ENCODE measurements around the gene DOCK3. TPM values are rescaled to one million over a fixed set of nuclear protein-coding genes. Genes with fewer than 3 reads are reported as not detected.
"Not testable (repeated sequence)": the region's sequence is repeated elsewhere in the genome, so short reads cannot be mapped to it uniquely, and the experiment has no call there.

The DOCK3 gene
- total RNA-seq, 1 experiment from 2014 or later = 8.3 TPM

DNA sequence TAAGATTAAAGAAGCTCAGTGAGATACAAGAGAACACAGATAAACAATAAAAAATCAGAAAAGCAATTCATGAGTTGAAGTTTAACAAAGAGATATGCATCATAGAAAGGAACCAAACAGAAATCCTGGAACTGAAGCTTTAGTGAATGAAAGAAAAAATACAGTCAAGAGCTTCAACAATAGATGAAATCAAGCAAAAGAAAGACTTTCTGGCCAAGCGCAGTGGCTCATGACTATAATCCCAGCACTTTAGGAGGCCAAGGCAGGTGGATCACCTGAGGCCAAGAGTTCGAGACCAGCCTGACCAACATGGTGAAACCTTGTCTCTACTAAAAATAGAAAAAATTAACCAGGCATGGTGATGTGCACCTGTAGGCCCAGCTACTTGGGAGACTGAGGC is 408.8 kb downstream of the DOCK3 start:
- H3K56ac ChIP-seq (ENCODE audit: insufficient read length, low read depth, low read length) = no peak overlapping the region
- H2BK12ac ChIP-seq (ENCODE audit: insufficient read length, low read depth, low read length) = no peak overlapping the region
- Mint-ChIP-seq H3K4me1 (no peaks in the 10 kb centered on the region), H3K36me3 (ENCODE audit: insufficient read depth in 1 of 3, low read depth in 3 of 3) (peaks cover 37 to 61% (median 59%) of the 10 kb centered on the region in 3 experiments), H3K27ac (no peak overlapping the region), H3K27me3 (ENCODE audit: low read depth) (no peaks in the 10 kb centered on the region; the same call in 1 of the 2 replicates), H3K4me3 (no peak overlapping the region), H3K9me3 (peaks cover 41 to 47% of the 10 kb centered on the region in 2 experiments)
- H3K23ac ChIP-seq (ENCODE audit: insufficient read length, low read depth, low read length) = no peak overlapping the region
- H4K8ac ChIP-seq (replicated peaks; ENCODE audit: insufficient read length, low read depth, low read length) = no peak overlapping the region
- no CpG with 5 or more reads among the region's 2 CpGs for WGBS (ENCODE audit: extremely low coverage, insufficient read length, low lambda C conversion rate)
- no peak overlapping the region for H3K9ac ChIP-seq (ENCODE audit: extremely low read depth, insufficient read length, low read length)
- no peaks in the 10 kb centered on the region for H3K27me3 ChIP-seq (ENCODE audit: insufficient read depth, low read length)
- H4K5ac ChIP-seq (ENCODE audit: insufficient read length, low read depth, low read length) = no peak overlapping the region
- no peaks in the 10 kb centered on the region for H3K4me1 ChIP-seq (ENCODE audit: insufficient read depth, low read length)
- H2AFZ ChIP-seq (ENCODE audit: low read length) = no peak overlapping the region
- H4K20me1 ChIP-seq (ENCODE audit: control insufficient read depth, insufficient read depth, insufficient read length) = no peaks in the 10 kb centered on the region
- H3K14ac ChIP-seq (ENCODE audit: insufficient read depth, low read length) = no peak overlapping the region
- H2AK5ac ChIP-seq (ENCODE audit: insufficient read length, low read length) = no peak overlapping the region
- no peak overlapping the region for H2BK5ac ChIP-seq (ENCODE audit: insufficient read length, low read length)
- no peaks in the 10 kb centered on the region for H3K79me2 ChIP-seq (ENCODE audit: insufficient read depth, low read length)
- H2BK20ac ChIP-seq (ENCODE audit: low read depth, low read length, poor library complexity, severe bottlenecking) = no peak overlapping the region
- no peaks in the 10 kb centered on the region for H3K9me3 ChIP-seq (ENCODE audit: control insufficient read depth, low read depth, low read length)
- TF ChIP-seq, protein P1, sequence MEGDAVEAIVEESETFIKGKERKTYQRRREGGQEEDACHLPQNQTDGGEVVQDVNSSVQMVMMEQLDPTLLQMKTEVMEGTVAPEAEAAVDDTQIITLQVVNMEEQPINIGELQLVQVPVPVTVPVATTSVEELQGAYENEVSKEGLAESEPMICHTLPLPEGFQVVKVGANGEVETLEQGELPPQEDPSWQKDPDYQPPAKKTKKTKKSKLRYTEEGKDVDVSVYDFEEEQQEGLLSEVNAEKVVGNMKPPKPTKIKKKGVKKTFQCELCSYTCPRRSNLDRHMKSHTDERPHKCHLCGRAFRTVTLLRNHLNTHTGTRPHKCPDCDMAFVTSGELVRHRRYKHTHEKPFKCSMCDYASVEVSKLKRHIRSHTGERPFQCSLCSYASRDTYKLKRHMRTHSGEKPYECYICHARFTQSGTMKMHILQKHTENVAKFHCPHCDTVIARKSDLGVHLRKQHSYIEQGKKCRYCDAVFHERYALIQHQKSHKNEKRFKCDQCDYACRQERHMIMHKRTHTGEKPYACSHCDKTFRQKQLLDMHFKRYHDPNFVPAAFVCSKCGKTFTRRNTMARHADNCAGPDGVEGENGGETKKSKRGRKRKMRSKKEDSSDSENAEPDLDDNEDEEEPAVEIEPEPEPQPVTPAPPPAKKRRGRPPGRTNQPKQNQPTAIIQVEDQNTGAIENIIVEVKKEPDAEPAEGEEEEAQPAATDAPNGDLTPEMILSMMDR (conservative IDR thresholded peaks at IDR 0.05) = no peak
- no peak overlapping the region for H3K27ac ChIP-seq (ENCODE audit: insufficient read length, low read depth, low read length)
- H3K4me2 ChIP-seq (ENCODE audit: insufficient read depth, insufficient read length, low read length) = no peak overlapping the region
- H3K23me2 ChIP-seq (ENCODE audit: insufficient read length, low read depth, low read length, poor library complexity, severe bottlenecking) = no peaks in the 10 kb centered on the region
- no peak overlapping the region for H4K91ac ChIP-seq (ENCODE audit: insufficient read length, low read depth, low read length)
- H3K4ac ChIP-seq (ENCODE audit: low read depth, low read length) = no peak overlapping the region
- no peak overlapping the region for H2BK15ac ChIP-seq (ENCODE audit: low read depth, low read length)
- no peaks in the 10 kb centered on the region for H3K79me1 ChIP-seq (ENCODE audit: insufficient read depth, low read depth, low read length, poor library complexity, severe bottlenecking)
- H3T11ph ChIP-seq (ENCODE audit: low read length) = no peak overlapping the region
- no peak for DNase-seq
- no peak overlapping the region for H2BK120ac ChIP-seq (ENCODE audit: low read depth, low read length, poor library complexity, severe bottlenecking)
- no peak overlapping the region for H3K18ac ChIP-seq (ENCODE audit: insufficient read length, low read depth, low read length)

DNA sequence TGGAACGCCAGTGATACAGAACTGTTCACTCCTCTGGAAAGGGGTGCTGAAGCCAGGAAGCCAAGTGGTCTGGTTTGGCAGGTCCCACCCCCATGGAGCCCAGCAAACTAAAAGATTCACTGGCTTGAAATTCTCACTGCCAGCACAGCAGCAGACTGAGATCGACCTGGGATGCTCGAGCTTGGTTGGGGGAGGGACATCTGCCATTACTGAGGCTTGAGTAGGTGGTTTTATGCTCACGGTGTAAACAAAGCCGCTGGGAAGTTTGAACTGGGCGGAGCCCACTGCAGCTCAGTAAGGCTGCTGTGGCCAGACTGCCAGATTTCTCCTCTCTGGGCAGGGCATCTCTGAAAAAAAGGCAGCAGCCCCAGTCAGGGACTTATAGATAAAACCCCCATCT is 417.4 kb downstream of the DOCK3 start:
- H4K8ac ChIP-seq (replicated peaks; ENCODE audit: insufficient read length, low read depth, low read length); H3K56ac ChIP-seq (ENCODE audit: insufficient read length, low read depth, low read length); H3K4ac ChIP-seq (ENCODE audit: low read depth, low read length); H3K23ac ChIP-seq (ENCODE audit: insufficient read length, low read depth, low read length); H3K27ac ChIP-seq (ENCODE audit: insufficient read length, low read depth, low read length); H2AFZ ChIP-seq (ENCODE audit: low read length); H3K14ac ChIP-seq (ENCODE audit: insufficient read depth, low read length); H2BK5ac ChIP-seq (ENCODE audit: insufficient read length, low read length); H3K79me1 ChIP-seq (ENCODE audit: insufficient read depth, low read depth, low read length, poor library complexity, severe bottlenecking); H2AK5ac ChIP-seq (ENCODE audit: insufficient read length, low read length); H4K91ac ChIP-seq (ENCODE audit: insufficient read length, low read depth, low read length); H2BK120ac ChIP-seq (ENCODE audit: low read depth, low read length, poor library complexity, severe bottlenecking); H3K23me2 ChIP-seq (ENCODE audit: insufficient read length, low read depth, low read length, poor library complexity, severe bottlenecking); H3K9me3 Mint-ChIP-seq; H3K79me2 ChIP-seq (ENCODE audit: insufficient read depth, low read length); H3K27me3 Mint-ChIP-seq (ENCODE audit: low read depth); H2BK15ac ChIP-seq (ENCODE audit: low read depth, low read length); H3K18ac ChIP-seq (ENCODE audit: insufficient read length, low read depth, low read length); H3K9ac ChIP-seq (ENCODE audit: extremely low read depth, insufficient read length, low read length); H4K5ac ChIP-seq (ENCODE audit: insufficient read length, low read depth, low read length); H3K4me1 ChIP-seq (ENCODE audit: insufficient read depth, low read length); H4K20me1 ChIP-seq (ENCODE audit: control insufficient read depth, insufficient read depth, insufficient read length); H3K27ac Mint-ChIP-seq; H3K27me3 ChIP-seq (ENCODE audit: insufficient read depth, low read length); H3K9me3 ChIP-seq (ENCODE audit: control insufficient read depth, low read depth, low read length); H2BK12ac ChIP-seq (ENCODE audit: insufficient read length, low read depth, low read length); H2BK20ac ChIP-seq (ENCODE audit: low read depth, low read length, poor library complexity, severe bottlenecking); H3T11ph ChIP-seq (ENCODE audit: low read length); H3K4me3 Mint-ChIP-seq; H3K4me2 ChIP-seq (ENCODE audit: insufficient read depth, insufficient read length, low read length): not testable (repeated sequence)
- no CpG with 5 or more reads among the region's 6 CpGs for WGBS (ENCODE audit: extremely low coverage, insufficient read length, low lambda C conversion rate)
- DNase-seq = peak; percentile 36
- Mint-ChIP-seq H3K36me3 (ENCODE audit: insufficient read depth in 1 of 3, low read depth in 3 of 3) (peaks cover 11 to 25% (median 12%) of the 10 kb centered on the region in 3 experiments), H3K4me1 (peaks cover 30 to 32% of the 10 kb centered on the region in 2 experiments)

Data from H9 (cell line).